Neural cell (in vitro differentiated cells): ENCODE results near the gene PAPPA2. TPM values are rescaled to one million over a fixed set of nuclear protein-coding genes. Genes with fewer than 3 reads are reported as not detected.
"Not testable (repeated sequence)": the region's sequence is repeated elsewhere in the genome, so short reads cannot be mapped to it uniquely, and the experiment has no call there.

Experiments
- H2AFZ ChIP-seq: fragments of 200-600, 300-800 bp; sonication (generic), shearing (Covaris generic); 2 replicates; pipeline ENCODE4 v1.6.0; 2014; ENCODE audit warnings: low read depth, mild to moderate bottlenecking, antibody characterized with exemption, low read length, moderate library complexity
- H3F3A ChIP-seq: fragments of 200-600 bp; shearing (Covaris generic); 2 replicates; pipeline ENCODE4 v1.6.1; 2016; ENCODE audit warnings: mild to moderate bottlenecking, moderate library complexity, mixed read lengths, antibody characterized with exemption, low read length; ENCODE audit not compliant: insufficient read depth, poor library complexity, severe bottlenecking
- H3K27ac ChIP-seq: fragments of 200-600, 300-800 bp; sonication (generic), shearing (Covaris generic); 2 replicates; pipeline ENCODE4 v1.5.1; 2014; ENCODE audit warnings: mild to moderate bottlenecking, low read length, moderate library complexity
- H3K27me3 ChIP-seq: fragments of 300-800, 200-600 bp; sonication (generic), shearing (Covaris generic); 2 replicates; pipeline ENCODE4 v1.6.0; 2014; ENCODE audit warnings: mild to moderate bottlenecking, low read depth, low read length, moderate library complexity; ENCODE audit not compliant: insufficient read depth
- H3K36me3 ChIP-seq: fragments of 300-800, 200-600 bp; sonication (generic), shearing (Covaris generic); 2 replicates; pipeline ENCODE4 v1.5.1; 2014; ENCODE audit warnings: mild to moderate bottlenecking, antibody characterized with exemption, low read length, moderate library complexity; ENCODE audit not compliant: insufficient read depth
- H3K4me2 ChIP-seq: fragments of 300-800, 200-600 bp; sonication (generic), shearing (Covaris generic); 2 replicates; pipeline ENCODE4 v1.6.0; 2014; ENCODE audit warnings: mild to moderate bottlenecking, low read length
- H3K4me3 ChIP-seq: fragments of 300-800, 200-600 bp; sonication (generic), shearing (Covaris generic); 2 replicates; pipeline ENCODE4 v1.5.1; 2014; ENCODE audit warnings: mild to moderate bottlenecking, low read length, moderate library complexity
- H3K79me2 ChIP-seq: fragments of 200-600 bp; shearing (Covaris generic); replicated peaks from 2 replicates; pipeline ENCODE4 v1.6.0; 2014; ENCODE audit warnings: mild to moderate bottlenecking, low read length, moderate library complexity; ENCODE audit not compliant: insufficient read depth
- H3K9ac ChIP-seq: fragments of 300-800, 200-600 bp; sonication (generic), shearing (Covaris generic); 2 replicates; pipeline ENCODE4 v1.6.1; 2016; ENCODE audit warnings: mild to moderate bottlenecking, low read length, mixed read lengths
- H3K9me2 ChIP-seq: fragments of 200-600 bp; shearing (Covaris generic); 2 replicates; pipeline ENCODE4 v1.6.1; 2016; ENCODE audit warnings: mild to moderate bottlenecking, low read length, mixed read lengths; ENCODE audit not compliant: insufficient read depth
- H3K9me3 ChIP-seq: fragments of 200-600, 300-800 bp; sonication (generic), shearing (Covaris generic); 2 replicates; pipeline ENCODE4 v1.6.1; 2016; ENCODE audit warnings: mild to moderate bottlenecking, mixed run types, low read length, moderate library complexity, mixed read lengths
- H4K20me1 ChIP-seq: fragments of 200-600 bp; shearing (Covaris generic); 2 replicates; pipeline ENCODE4 v1.6.1; 2016; ENCODE audit warnings: mild to moderate bottlenecking, mixed run types; ENCODE audit not compliant: insufficient read depth
- CTCF ChIP-seq: fragments of 450-650 bp; IDR thresholded peaks from 2 replicates; pipeline ENCODE4 v1.5.1; 2014; ENCODE audit warnings: antibody characterized with exemption, mild to moderate bottlenecking, moderate library complexity; ENCODE audit not compliant: poor library complexity, severe bottlenecking
- EP300 ChIP-seq: fragments of 450-650 bp; conservative IDR thresholded peaks from 2 replicates; pipeline ENCODE4 v1.6.1; 2014; ENCODE audit warnings: antibody characterized with exemption, mild to moderate bottlenecking, moderate library complexity; ENCODE audit not compliant: poor library complexity, severe bottlenecking
- EZH2 ChIP-seq: fragments of 200-600, 300-800 bp; shearing (Covaris generic), sonication (generic); IDR thresholded peaks from 2 replicates; pipeline ENCODE4 v1.6.1; 2014; ENCODE audit warnings: antibody characterized with exemption, low read length, borderline replicate concordance, mild to moderate bottlenecking; ENCODE audit not compliant: insufficient read depth, poor library complexity, severe bottlenecking
- MXI1 ChIP-seq: fragments of 450-650 bp; conservative IDR thresholded peaks from 2 replicates; pipeline ENCODE4 v1.6.1; 2014; ENCODE audit warnings: antibody characterized with exemption, mild to moderate bottlenecking; ENCODE audit not compliant: poor library complexity, severe bottlenecking
- POLR2AphosphoS5 ChIP-seq: IDR thresholded peaks from 2 replicates; pipeline ENCODE4 v1.6.1; 2012
- RAD21 ChIP-seq: fragments of 450-650 bp; conservative IDR thresholded peaks from 2 replicates; pipeline ENCODE4 v1.6.1; 2014; ENCODE audit warnings: antibody characterized with exemption, mild to moderate bottlenecking, moderate library complexity
- REST ChIP-seq: IDR thresholded peaks from 2 replicates; pipeline ENCODE4 v1.6.1; 2012; ENCODE audit warnings: borderline replicate concordance
- SMC3 ChIP-seq: fragments of 450-650 bp; conservative IDR thresholded peaks from 2 replicates; pipeline ENCODE4 v1.6.1; 2014; ENCODE audit warnings: antibody characterized with exemption, mild to moderate bottlenecking, moderate library complexity; ENCODE audit not compliant: poor library complexity
- TAF1 ChIP-seq: IDR thresholded peaks from 2 replicates; pipeline ENCODE4 v1.6.1; 2012; ENCODE audit warnings: low read depth
- polyA plus RNA-seq: library from polyadenylated mRNA; depleted of rRNA; stranded (reverse); fragments of >200 nt; gene quantifications from 2 replicates; pipeline ENCODE4 v1.2.3, GENCODE V29; 2014

PAPPA2 gene
- polyA plus RNA-seq, 1 donor from 2014 or later = 0.59 TPM

DNA sequence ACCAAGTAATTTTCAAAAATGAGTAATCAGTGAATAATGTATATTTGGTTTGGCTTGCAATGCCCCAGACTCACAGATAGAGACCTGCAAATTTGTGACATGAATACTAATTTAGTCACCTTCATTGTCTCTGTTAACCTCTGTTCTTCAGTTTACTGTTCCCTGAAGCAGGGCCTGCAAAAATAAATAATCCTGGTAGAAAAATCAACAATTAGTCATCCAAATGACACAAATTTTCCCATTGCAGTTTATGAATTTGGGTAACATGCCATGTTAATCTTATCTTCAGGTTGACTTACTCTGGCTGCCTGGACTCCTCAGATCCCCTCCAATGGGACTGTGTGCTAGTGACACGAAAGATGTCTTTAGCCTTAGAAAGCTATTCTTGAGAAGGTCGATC lies 289.5 kb downstream of the PAPPA2 start:
- Histone ChIP-seq H2AFZ (no peak overlapping the region), H3K4me2 (no peak overlapping the region), H3K9ac (no peak overlapping the region), H3K27me3 (no peaks in the 10 kb centered on the region), H4K20me1 (no peaks in the 10 kb centered on the region), H3F3A (no peaks in the 10 kb centered on the region), H3K9me2 (no peaks in the 10 kb centered on the region), H3K36me3 (no peaks in the 10 kb centered on the region), H3K9me3 (no peaks in the 10 kb centered on the region), H3K27ac (no peak overlapping the region), H3K4me3 (no peak overlapping the region), H3K79me2 (no peaks in the 10 kb centered on the region)
- no peak for TF ChIP-seq MXI1
- no peak for TF ChIP-seq REST
- TF ChIP-seq CTCF = no peak
- TF ChIP-seq POLR2AphosphoS5 = no peak
- no peak for TF ChIP-seq EP300
- no peak for TF ChIP-seq RAD21
- TF ChIP-seq SMC3 = no peak
- TF ChIP-seq EZH2 = no peak

GRCh38 chr1:176754676-176755075 lies 291.7 kb downstream of the PAPPA2 start:
- no peak overlapping the region for H2AFZ ChIP-seq
- no peak for TF ChIP-seq CTCF
- no peak for TF ChIP-seq RAD21
- no peak for TF ChIP-seq EZH2
- TF ChIP-seq POLR2AphosphoS5 = no peak
- TF ChIP-seq TAF1 = no peak
- TF ChIP-seq MXI1 = no peak
- no peak for TF ChIP-seq REST
- no peak for TF ChIP-seq EP300
- no peak for TF ChIP-seq SMC3
- no peaks in the 10 kb centered on the region for H3K27me3 ChIP-seq
- H3K79me2 ChIP-seq = no peaks in the 10 kb centered on the region
- peaks cover 3% of the 10 kb centered on the region for H3K9me2 ChIP-seq
- no peaks in the 10 kb centered on the region for H3K9me3 ChIP-seq
- no peak overlapping the region for H3K4me3 ChIP-seq
- no peak overlapping the region for H3K9ac ChIP-seq
- no peaks in the 10 kb centered on the region for H3F3A ChIP-seq
- no peak overlapping the region for H3K27ac ChIP-seq
- H3K4me2 ChIP-seq = no peak overlapping the region
- no peaks in the 10 kb centered on the region for H3K36me3 ChIP-seq
- no peaks in the 10 kb centered on the region for H4K20me1 ChIP-seq

- H3K9me3 ChIP-seq, H3K4me3 ChIP-seq, H3K9ac ChIP-seq: not testable (repeated sequence)
Observed at GRCh38 chr1:176756817-176757216, 293.8 kb downstream of the PAPPA2 start.

More at GRCh38 chr1:176756817-176757216, 293.8 kb downstream of the PAPPA2 start:
- H3K4me2 ChIP-seq, H3K36me3 ChIP-seq, H4K20me1 ChIP-seq, H3K9me2 ChIP-seq, H2AFZ ChIP-seq, H3F3A ChIP-seq, H3K27ac ChIP-seq, H3K79me2 ChIP-seq, H3K27me3 ChIP-seq: not testable (repeated sequence)
